Stimulated activated CD4-positive, alpha-beta T cell treated with anti-CD3 and anti-CD28 coated beads, Interleukin-15, amount 100 ng/mL, for 1 hour (primary cell): ENCODE data around the gene TGFB1.
A peak's percentile ranks its signal among the peaks of the same experiment; 100 is the strongest.
"Not testable (repeated sequence)": the region's sequence is repeated elsewhere in the genome, so short reads cannot be mapped to it uniquely, and the experiment has no call there.

Source experiments
- DNase-seq, 2 donors: peaks; one replicate each; pipeline ENCODE4 v3.0.0-alpha.2; 2020; ENCODE audit warnings: low read depth in 1 of 2, low spot score in 1 of 2

Gene TGFB1

DNA sequence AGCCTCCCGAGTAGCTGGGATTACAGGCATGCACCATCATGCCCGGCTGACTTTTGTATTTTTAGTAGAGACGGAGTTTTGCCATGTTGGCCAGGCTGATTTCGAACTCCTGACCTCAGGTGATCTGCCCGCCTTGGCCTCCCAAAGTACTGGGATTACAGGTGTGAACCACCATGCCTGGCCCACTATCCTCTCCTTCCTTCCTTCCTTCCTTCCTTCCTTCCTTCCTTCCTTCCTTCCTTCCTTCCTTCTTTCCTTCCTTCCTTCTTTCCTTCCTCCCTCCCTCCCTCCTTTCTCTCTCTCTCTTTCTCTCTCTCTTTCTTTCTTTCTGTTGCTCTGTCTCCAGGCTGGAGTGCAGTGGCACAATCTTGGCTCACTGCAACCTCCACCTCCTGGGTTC lies 17.4 kb upstream of the TGFB1 start:
- not testable (repeated sequence) for DNase-seq

DNA sequence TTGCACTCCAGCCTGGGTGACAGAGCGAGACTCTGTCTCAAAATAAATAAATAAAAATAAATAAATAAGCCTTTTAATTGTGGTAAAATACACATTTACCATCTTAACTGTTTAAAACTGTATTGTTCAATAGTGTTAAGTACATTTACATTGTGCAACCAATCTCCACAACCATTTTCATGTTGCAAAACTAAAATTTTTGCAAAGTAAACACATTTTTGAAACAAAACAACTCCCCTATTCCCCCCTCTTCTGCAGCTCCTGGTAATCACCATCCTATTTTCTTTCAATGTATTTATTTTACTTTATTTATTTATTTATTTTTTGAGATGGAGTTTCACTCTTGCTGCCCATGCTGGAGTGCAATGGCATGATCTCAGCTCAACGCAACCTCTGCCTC lies 16.0 kb upstream of the TGFB1 start:
- DNase-seq = no peak

DNA sequence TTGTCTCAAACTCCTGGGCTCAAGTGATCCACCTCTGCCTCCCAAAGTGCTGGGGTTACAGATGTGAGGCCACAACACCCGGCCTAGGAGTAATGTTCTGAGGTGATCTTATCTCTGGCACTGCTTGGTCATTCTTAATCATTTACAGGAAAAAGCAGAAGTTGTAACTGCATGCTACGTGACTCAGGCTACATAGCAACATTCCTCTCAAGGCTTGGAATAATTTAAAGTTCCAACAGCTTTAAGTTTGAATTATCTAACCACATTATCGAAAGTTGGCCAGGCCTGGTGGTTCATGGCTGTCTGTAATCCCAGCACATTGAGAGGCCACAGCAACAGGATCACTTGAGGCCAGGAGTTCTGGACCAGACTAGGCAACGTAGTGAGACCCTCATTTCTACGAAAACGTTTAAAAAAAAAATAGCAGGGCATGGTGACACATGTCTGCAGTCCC lies 14.2 kb upstream of the TGFB1 start:
- no peak for DNase-seq

DNA sequence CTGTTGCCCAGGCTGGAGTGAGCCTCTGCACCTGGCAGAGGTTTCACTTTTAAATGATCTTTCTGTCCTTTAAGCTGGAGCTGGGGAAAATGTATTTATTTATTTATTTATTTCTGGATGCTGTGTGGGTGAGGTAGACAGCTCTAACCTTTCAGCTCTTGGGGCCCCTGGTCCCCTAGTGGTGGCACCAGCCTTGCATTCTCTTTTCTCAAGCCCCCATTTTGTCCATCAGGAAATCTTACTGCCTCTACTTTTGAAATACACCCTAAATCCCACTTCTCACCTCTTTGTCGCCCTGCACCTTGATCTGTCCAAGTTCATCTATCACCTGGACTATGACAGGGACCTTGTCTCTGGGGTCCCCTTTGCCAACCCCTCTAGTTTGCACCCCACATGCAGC lies 12.4 kb upstream of the TGFB1 start:
- DNase-seq = no peak

DNA sequence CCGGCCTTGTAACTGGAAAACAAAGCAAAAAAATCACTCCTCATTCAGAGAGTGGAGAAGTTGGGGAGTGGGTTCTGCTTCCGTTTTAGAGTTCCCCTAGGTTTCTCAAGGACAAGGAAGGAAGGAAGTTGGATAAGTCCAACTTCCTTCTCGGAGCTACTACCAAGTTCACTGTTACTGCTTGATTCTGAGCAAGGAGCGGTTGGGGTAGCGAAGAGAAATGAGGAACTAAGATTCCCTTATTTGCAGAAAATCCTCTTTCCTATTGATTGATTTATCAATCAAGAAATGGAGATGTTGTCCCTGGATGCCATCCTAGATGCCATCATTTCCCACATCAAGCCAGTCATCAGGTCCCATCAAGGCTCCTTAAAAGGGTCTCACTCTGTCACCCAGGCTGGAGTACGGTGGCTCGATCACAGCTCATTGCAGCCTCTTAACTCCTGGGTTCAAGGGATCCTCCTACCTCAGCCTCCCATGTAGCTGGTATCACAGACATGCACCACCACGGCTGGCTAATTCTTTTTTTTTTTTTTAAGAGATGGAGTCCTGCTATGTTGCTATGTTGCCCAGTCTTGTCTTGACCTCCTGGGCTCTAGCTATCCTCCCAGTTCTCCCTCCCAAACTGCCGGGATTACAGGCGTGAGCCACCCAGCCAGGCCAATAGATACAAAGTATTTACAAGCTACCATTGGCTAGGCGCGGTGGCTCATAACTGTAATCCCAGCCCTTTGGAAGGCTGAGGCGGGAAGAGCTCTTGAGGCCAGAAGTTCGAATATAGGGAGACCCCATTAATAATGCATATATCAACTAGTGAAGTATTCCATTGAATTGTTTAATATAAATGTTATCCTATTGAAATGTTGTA lies 11.0 kb upstream of the TGFB1 start:
- DNase-seq = no peak

DNA sequence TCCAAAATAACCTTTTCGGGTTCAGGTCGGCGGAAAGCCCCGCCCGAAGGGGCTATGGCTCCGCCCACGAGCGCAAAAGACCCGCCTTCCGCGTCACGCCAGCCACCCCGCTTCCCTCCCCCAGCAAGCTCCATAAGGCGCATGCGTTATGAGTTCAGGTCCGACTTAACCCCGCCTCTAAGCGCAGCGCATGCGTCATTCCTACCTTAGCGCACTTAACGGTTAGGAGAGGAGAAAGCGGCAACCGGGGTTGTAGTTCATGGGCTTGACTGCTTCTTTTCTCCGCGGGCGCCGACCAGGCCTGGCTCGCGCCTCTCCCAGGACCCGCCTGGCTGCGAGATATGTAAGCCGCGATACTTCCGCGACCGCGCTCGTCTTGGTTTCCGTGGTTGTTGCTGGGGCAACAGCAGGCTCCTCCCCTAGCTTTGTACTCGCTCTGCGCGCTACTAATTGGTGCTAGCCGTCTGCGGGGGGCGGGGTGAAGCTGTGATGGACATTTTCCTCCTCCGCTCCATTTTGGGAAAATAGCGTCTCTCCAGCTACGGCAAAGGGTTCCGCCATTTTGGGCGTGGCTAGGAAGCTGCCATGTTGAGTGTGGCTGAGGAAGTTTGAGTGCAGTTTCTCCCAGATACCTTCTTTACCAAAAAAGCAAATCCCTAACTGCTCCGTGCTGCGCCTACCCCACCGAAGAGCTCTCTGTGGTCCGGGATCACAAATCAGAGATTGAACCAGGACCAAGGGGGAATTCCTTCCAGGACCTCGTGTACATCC lies 10.2 kb upstream of the TGFB1 start, which contains the start of gene B9D2:
TSS of gene B9D2 (minus strand) at position 397 of the 771 bp plus-strand sequence. CDS start 630 bp downstream, outside the sequence.
- peak; percentile 94 to 96 for DNase-seq

DNA sequence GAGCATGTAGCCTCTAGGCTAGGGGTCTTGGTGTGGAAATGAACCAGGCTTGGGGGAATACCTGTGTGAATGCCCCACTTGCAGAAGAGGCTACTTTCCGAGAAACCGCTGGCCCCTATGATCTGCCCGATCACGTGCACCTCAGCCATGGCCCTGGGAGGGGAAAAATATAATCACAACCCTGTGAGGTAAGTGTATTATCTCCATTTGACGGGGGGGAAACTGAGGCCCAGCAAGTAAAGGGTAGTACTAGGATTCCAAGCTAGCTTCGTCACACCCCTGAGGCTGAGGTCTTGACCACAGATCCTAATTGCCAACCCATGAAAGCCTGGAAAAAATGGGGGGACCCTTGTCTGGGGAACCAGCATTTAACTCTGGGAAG lies 9.6 kb upstream of the TGFB1 start:
- no peak for DNase-seq

DNA sequence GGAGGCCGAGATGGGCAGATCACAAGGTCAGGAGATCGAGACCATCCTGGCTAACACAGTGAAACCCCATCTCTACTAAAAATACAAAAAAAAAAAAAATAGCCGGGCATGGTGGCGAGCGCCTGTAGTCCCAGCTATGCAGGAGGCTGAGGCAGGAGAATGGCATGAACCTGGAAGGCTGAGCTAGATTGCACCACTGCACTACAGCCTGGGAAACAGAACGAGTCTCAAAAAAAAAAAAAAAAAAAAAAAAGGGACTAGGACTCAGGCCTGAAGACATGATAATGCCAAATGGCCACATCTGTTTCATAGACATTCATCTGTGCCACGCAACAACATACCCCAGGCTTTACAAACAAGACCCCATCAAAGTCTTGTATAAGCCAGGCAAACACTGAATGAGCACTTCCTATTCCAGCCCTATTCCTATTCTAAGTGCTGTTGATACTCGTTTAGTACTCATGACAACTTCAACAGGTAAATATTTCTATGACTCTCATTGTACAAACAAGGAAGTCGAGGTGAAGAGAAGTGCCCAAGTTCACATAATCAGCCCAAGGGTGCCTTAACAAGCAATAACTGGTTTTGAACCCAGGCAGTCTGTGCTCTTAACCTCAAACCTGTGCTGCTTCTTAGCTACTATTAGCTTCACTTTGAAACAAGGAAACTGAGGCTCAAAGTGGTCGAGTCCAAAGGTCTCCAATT lies 8.6 kb upstream of the TGFB1 start:
- DNase-seq = no peak

DNA sequence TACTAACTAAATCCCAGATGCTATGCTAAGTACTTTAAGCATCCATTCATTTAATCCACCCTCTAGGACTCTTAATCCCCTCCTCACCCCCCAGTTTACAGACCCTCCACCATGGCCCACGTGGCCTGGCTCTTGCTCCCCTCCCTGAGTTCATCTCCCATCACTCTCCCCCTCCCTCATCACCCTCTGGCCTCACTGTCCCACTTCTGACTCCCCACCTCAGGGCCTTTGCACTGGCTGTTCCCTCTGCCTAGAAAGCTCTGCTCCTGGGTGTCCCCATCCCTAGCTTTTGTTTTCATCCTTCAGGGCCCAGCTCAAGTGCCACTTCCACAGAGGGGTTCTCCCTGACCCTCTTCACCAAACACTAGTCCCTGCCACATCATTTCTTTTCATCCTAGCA lies 6.0 kb upstream of the TGFB1 start:
- DNase-seq = no peak

DNA sequence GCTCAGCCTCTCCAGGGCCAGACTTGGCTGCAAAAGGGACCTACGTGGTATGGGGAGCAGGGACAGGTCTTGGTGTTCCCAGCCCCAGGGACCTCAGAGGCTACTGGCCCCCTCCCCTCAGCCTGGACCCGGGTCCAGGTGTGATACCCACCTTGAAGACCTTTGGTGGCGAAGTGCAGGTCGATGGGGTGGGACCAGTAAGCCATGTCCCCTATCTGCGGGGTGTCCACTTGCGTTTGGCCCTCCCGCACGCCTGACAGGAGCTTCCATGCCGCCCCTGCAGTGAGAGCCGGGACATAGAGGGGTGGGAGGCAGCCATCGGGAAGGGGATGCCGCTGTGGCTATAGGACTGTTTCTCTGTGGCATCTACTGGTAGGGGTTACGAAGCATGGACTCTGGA lies 4.0 kb upstream of the TGFB1 start:
- DNase-seq = no peak

DNA sequence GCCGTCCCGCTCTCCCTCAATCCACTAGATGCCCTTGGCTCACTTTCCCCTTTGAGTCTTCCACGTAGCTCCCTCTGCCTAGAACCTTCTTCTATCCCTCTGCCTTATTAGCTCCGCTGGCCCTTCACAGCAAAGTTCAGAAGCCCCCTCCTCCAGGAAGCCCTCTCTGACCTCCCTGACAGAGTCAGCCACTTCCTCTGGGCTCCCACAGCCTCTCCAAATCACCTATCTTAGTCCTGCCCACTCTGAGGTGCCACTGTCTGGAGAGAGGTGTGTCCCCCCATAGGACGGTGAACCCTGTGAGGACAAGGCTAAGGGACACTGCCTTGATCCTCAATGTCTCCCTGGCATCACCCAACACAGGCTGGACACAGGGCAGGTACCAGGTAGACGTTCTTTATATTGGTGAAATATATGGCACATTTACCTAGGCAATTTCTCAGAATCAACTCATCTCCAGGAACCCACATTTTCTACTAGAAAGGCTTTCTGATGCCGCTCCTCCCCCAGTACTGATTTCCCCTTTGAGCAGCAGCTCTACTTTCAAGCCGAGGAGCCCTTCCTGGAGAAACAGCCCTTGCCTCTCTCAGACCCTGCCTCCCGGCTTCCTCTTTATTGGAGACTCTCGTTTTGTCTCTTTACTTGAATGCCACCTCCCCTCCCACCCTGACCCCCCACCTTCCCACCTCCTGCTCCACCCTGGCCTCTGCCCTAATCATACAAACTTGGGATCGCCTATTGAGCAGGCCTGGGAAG lies 3.4 kb upstream of the TGFB1 start:
- no peak for DNase-seq

DNA sequence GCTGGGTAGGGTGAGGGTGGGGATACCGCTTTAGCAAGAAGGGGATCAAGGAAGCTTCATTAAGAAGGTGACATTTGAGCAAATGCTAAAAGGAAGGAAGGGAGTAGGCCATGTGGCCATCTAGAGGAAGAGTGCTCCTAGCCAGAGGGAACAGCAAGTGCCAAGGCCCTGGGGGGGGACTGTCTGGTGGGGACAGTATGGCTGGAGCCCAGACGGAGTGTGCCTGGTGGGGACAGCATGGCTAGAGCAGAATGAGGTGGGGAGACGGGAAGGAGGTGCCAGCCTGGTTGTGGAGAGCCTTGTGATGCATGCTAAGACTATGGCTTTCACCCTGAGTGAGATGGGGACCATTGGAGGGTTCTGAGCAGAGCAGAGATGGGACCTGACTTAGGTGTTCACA lies 2.1 kb upstream of the TGFB1 start:
- no peak for DNase-seq

DNA sequence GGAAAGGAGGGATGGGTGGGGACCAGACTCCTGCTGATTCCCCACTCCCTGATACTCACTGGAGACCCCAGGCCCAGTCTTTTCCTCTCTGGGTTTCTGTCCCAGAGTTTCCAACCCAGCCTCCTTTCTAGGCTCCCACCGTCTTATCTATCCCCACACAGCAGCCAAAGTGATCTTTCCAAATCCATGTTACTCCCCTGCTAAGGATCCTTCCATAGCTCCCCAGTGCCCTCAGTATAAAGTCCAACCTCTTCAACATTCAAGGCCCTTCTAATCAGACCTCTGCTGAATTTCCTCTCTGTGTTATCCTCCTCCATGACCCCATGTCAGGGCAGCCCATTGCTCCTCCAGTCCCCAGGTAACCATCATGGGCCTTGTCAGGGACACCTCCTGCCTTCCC lies 1.3 kb upstream of the TGFB1 start:
- no peak for DNase-seq

DNA sequence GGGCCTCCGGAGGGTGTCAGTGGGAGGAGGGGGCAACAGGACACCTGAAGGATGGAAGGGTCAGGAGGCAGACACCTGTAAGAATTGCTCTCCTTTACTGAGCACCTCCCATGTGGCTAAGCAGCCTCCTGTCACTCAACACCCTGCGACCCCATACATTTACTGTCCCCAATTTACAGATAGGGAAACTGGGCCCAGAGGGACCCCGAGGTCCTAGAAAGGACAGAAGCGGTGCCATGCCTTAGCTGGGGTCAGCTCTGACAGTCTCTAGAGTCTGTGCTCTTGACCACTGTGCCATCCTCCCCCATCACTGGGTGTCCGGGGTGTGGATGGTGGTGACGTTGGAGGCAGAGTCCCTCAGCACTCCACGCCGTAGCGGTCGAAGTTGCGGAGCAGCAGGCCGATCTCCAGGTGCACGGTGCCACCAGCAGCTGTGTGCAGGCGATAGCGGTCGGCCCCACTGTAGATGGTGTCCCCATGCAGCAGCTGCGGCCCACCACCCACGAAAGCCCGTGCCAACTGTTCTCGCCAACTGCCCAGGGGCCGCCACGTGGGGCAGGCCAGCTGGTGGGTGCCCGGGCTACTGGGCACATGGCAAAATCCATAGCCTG lies 726 bp upstream of the TGFB1 start:
- DNase-seq = no peak

DNA sequence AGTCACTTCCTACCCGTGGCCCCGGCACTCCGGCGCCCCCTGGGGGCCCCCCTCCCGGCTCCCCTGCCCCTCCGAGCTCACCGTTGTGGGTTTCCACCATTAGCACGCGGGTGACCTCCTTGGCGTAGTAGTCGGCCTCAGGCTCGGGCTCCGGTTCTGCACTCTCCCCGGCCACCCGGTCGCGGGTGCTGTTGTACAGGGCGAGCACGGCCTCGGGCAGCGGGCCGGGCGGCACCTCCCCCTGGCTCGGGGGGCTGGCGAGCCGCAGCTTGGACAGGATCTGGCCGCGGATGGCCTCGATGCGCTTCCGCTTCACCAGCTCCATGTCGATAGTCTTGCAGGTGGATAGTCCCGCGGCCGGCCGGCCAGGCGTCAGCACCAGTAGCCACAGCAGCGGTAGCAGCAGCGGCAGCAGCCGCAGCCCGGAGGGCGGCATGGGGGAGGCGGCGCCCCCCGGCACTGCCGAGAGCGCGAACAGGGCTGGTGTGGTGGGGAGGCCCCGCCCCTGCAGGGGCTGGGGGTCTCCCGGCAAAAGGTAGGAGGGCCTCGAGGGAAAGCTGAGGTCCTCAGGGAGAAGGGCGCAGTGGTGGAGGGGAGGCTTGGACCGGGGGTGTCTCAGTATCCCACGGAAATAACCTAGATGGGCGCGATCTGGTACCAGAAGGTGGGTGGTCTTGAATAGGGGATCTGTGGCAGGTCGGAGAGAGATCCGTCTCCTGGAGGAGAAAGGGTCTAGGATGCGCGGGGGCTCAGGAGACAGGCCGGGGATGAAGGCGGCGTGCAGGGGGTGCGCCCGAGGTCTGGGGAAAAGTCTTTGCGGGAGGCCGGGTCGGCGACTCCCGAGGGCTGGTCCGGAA lies 885 bp downstream of the TGFB1 start:
- peak; percentile 66 to 73 for DNase-seq

DNA sequence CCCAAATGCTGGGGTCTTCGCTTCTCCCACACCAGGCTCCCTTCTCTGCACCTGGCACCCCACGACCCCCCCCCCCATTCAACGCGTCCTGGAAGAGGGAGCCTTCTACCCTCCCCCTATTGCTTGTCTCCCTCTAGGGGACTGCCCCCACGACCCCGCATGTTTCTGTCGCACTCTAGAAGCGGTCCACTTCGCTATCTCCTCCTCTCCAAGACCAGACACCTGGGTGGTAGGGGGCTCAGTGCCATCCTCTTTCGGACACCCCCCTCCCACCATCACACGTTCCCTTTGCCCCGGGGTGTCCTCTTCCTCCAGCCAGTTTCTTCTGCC lies 1.5 kb downstream of the TGFB1 start:
- DNase-seq = no peak

DNA sequence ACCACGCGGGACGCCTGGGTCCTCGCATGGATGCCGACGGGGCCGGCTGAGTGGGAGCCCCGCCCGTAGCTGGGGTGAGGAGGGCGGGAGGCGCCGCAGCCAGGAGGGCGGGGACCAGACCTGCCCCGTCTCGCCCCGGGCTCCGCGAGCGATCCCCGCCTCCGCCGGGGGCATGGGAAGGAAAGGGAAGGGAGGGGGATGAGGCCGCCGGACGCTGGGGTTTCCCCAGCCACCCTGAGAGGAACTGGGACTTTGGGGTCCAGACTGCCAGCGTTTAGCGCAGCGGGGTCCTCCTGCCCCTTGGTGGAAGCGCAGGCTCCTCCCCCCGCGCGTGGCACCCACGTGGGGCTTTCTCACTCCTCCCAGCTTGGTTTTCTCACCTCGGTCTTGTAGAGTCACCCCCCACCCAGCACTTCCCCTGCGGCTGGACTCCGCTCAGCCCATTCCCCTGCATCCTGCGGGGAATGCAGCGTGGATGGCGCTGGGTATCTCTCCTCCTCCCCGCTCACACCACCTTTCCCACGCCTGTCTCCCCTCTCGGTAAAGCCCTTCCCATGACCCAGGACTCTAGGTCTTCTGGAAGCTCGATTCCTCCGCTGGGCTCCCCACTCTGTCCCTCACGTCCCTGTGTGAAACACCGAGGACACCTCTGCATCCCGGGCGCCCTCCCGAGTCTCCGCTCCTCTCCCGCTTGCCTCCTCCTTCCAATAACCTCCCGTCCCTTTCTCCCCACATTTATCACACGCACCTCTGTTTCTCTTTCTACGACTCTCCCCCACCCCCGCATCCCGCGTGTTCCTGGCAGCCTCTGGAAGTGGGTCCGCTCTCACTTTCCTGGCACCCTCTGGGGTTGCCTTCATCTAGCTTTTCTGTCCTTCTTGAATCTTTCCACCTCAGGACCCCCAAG lies 2.1 kb downstream of the TGFB1 start:
- DNase-seq = peak; percentile 57 to 73

DNA sequence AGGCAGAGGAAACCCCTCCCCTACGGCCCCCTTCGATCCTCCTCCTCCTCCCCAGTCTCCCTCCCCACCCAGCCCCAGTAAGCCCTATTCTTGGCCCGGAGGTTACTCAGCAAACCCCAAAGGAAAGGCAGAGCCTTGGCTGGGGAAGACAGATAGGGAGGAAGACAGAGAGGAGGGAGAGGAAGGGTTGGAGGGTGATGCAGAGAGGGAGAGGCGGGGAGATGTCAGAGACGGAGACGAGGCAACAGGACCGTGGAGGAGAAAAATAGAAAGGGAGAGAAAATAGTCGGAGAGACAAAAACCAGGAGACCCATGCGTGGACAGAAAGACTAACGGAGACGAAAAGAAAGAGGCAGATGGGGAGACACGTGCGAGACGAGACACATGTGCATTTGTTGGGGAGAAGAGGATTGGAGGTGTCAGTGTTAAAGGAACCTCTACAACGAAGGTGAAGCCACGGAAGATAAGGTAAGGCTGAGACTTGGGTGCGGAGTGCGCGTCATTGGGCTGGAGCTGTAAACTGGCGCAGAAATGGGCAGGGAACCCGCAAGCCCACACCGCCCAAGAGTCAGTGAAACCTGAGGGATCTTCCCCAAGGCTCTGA lies 2.9 kb downstream of the TGFB1 start:
- no peak for DNase-seq
